IPS-NIHi7 (cell line): ENCODE measurements around the gene RLIM.
"Not testable (repeated sequence)": the region's sequence is repeated elsewhere in the genome, so short reads cannot be mapped to it uniquely, and the experiment has no call there.

Experiments
- DNase-seq: peaks from one replicate; pipeline ENCODE4 v3.0.0; 2012; ENCODE audit warnings: mixed read lengths; ENCODE audit errors: extremely low spot score

The RLIM gene, protein sequence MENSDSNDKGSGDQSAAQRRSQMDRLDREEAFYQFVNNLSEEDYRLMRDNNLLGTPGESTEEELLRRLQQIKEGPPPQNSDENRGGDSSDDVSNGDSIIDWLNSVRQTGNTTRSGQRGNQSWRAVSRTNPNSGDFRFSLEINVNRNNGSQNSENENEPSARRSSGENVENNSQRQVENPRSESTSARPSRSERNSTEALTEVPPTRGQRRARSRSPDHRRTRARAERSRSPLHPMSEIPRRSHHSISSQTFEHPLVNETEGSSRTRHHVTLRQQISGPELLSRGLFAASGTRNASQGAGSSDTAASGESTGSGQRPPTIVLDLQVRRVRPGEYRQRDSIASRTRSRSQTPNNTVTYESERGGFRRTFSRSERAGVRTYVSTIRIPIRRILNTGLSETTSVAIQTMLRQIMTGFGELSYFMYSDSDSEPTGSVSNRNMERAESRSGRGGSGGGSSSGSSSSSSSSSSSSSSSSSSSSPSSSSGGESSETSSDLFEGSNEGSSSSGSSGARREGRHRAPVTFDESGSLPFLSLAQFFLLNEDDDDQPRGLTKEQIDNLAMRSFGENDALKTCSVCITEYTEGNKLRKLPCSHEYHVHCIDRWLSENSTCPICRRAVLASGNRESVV

DNA sequence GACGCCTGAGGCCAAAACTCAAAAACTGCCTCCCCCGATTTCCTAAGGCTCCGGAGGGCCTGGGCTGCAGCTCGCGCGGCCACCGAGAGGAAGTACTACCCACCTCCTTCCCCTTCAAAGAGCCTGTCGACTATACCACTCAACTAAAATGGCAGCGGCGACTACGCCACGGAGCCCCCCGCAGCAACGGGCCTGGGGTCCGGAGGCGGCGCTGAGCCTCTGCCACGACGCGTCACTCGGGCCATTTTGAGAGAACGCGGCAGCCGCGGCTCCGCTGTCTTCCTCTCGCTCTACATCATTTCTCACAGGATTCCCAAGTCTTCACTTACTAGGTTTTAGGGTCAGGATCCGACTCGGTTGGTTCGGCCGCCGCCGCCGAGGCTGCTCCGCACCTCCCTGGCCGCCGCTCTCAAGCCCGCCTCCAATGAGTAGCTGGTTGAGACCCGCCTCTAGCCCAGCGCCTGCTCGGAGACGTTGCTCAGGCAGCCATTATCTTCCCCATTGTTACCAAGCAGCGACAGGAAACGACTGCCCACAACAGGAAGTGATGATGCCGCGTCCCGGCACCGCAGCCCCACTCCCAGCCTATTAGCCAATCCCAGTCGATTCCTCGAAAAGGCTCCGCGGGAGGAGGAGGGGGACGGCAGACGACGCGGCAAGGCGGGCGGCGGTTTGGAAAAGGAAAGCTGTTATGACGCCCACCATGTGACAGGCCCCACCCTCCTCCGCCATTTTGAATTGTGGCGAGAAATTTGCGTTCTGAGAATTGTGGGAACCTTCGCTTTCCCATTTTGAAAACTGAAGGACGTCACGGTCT, at the start of gene RLIM:
Gene RLIM (minus strand): TSS at position 532 of the 817 bp plus-strand sequence. CDS start 18,647 bp downstream, outside the sequence.
- DNase-seq: peak; percentile 90

DNA sequence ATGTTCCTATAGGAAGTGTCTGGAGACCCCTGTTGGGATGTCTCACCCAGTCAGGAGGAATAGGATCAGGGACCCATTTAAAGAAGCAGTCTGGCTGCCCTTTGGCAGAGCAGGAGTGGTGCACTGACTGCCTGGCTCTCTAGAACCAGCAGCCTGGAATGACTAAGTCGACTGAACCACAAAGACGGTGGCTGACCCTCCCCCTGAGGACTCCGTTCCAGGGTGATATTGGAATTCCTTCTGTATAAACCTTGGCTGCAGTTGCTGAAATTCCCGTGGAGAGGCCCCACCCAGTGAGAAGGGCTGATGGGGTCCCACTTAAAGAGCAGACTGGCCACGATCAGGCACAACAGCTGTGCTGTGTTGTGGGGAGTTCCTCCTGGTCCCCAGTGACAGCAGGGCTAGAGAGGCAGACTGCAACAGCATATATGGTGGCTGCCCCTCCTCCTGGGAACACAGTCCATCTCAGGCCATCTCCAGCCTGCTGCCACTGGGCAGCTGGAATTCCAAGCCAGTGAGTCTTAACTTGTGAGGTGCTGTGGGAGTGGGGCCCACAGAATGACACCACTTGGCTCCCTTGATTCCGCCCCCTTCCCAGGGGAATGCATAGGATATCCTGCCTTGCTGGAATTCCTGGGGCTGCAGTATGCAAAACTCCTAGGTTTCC, 41.8 kb upstream of the RLIM start:
- no peak for DNase-seq

DNA sequence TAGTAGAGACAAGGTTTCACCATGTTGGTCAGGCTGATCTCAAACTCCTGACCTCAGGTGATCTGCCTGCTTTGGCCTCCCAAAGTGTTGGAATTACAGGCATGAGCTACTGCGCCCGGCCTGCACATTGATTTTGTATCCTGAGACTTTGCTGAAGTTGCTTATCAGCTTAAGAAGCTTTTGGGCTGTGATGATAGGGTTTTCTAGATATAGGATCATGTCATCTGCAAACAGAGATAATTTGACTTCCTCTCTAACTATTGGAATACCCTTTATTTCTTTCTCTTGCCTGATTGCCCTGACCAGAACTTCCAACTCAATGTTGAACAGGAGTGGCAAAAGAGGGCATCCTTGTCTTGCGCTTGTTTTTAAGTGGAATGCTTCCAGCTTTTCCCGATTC, 40.5 kb upstream of the RLIM start:
- DNase-seq: not testable (repeated sequence)

DNA sequence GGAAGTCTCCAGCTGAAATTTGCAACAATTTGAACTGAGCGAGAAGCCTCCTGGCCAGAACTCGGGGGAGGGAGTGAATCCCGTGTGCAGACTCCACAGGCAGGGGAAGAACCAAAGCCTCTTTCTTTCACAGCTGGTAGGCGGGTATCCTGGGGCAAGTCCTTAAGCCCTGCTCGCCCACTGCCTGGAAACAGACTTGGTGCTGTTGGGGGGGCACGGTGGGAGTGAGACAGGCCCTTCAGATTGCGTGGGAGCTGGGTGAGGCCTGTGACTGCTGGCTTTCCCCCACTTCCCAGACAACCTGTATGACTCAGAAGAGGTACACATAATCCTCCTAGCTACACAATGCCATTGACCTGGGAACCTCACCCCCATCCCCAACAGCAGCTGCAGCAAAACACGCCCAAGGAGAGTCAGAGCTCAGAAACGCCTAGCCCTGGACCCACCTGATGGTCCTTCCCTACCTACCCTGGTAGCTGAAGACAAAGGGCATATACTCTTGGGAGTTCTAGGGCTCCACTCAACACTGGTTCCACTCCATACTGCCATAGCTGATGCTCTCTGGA, 22.4 kb upstream of the RLIM start:
- no peak for DNase-seq

DNA sequence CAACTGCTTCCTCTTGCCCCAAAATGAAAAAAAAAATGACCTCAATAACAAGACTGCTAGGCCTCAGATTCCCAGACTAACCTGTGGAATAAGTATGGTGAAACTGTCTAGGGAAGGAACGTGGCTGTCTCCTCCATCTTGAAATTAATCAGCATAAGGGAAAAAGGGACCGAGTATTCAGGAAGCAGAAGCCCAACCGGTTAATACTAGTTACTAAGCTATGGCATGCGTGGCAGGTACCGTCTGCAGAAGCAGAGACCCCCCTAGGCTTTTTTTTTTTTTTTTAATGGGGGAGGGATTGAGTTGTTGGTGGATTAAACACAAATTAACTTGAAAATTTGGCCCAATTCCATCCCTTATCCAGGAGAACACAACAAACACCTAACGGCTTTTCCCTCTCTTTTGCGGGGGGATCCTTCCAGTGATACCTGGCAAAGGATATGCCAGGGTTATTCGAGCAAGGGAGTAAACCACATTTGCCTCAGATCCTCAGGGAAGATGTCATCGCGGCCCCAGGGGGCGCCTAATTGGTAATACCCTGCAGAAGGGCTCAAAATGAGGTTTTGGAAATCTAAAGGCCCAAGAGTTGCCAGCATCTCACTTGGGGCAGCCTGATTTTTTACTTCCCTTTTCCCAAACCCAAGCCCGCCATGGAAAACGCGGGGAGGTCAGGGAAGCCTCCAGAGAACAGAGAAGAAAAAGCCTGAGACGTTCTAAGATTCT, 893 bp downstream of the RLIM start:
- DNase-seq: peak; percentile 8

DNA sequence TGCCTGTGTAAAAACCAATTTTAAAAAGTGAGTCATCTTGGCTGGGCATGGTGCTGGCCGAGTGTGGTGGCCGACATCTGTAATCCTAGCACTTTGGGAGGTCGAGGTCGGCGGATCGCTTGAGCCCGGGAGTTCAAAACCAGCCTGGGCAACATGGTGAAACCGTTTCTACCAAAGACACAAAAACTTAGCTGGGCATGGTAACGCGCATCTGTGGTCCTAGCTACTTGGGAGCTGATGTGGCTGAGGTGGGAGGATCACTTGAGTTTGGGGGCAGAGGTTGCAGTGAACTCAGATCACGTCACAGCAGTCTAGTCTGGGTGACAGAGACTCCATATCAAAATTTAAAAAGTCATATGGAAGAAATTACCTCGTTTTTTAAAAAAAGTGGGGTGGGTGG, 7.6 kb downstream of the RLIM start:
- no peak for DNase-seq

DNA sequence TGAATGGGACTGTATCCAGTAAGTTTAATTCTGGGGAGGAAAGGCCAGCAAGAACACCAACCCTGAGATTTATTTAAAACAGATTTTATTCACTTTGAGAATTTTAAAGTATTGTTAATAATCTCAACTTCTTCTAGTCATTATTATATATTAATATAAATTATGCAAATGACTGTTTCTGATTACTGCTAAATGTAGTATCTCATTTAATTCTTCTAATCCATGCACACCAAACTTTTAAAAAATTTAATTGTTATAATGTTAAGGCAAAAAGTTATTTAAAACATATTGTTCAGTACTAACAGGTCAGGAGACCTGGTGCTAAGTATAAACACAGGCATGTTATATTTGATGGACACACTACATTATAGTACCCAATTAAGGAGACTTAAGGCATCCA, 8.1 kb downstream of the RLIM start:
- DNase-seq: no peak

DNA sequence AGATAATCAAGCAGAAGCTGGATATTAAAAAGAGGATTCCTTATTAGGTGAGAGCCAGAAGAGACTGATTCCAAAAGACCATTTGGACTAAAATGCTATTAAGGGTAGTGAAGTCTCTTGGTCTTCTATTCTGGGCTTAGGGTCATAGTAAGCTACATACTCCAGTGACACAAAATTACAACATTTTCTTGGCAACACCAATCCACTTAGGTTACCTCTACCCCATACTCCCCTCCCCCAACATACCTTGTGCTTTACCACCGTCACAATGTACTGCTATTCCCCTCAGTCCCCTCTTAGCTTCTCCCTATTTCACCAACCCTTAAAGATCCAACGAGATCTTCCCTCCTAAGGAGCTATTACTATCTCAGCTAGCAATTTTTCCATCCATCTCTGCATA, 11.4 kb downstream of the RLIM start:
- DNase-seq: no peak

DNA sequence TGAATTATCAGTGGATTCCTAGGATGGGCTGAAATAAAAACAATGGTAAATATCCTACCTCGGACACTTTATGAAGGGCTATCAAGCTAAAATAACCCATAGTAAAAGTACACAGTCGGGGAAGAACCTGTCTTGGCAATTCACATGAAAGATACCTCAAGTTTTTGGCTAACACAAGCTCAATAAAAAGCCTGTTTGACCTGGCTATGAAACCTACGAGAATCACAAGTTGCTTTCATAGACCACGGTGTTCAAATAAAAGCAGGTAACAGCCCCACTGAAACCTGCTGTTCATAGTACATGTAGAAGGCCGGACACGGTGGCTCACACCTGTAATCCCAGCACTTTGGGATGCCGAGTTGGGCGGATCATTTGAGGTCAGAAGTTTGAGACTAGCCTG, 12.3 kb downstream of the RLIM start:
- DNase-seq: no peak

DNA sequence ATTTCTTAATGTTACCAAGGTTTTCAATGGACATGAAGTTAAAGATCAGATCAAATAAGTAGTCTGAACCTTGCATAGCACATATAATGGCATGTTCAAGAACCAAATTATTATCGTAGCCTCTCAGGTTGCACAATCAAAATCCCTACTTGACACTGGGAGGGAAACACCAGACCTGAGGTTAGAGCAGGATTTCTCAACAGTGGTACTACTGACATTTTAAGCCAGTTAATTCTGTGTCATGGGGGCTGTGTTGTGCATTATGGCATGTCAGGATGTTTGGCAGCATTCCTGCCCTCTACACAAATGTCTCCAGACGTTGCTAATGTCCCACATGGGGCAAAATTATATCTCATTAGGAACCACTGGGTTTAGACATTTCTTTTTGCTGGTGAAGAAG, 20.8 kb downstream of the RLIM start:
- no peak for DNase-seq

DNA sequence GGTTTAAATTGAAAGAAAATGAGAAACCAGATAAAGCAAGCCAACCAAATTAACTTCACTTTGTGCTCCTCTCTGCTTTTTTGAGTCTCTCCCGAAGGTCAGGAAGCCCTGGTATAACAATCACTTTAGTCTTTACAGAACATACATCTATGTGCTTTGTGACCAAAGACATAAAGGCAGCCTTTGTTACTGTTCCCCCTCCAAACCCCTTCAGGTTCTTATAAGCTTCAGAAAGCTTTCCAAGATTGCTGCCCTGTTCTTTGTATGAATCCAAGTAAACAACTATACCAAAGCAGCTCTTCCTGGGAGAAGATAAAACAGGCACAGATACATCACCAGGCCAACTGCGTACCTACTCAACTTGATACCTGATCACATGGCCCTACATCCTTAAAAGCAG, 28.7 kb downstream of the RLIM start:
- no peak for DNase-seq

DNA sequence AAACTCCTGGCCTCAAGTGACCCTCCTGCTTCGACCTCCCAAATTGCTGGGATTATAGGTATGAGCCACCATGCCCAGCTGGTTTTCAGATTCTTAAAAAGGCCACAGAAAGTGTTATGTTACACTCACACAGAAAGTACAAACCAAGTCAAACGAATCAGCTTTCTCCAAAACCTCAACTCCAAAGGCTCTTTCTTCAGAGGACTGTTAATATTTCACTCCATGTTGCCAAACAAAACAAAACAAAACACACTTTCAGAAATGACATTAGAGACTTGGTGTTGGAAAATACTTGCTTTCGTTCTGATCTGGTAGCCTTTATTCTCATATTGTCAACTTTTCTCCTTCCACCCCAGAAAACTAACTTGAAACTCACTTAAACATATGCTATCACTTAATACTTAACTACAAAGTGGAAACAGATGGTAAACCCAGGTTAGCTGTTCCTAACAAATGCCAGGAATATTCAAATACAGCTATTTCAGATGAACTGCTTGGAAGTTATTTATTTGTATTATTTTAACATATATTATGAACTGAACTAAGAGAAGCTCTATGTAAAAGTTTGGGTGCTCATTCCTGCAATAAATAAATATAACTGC, 34.7 kb downstream of the RLIM start:
- DNase-seq: no peak

DNA sequence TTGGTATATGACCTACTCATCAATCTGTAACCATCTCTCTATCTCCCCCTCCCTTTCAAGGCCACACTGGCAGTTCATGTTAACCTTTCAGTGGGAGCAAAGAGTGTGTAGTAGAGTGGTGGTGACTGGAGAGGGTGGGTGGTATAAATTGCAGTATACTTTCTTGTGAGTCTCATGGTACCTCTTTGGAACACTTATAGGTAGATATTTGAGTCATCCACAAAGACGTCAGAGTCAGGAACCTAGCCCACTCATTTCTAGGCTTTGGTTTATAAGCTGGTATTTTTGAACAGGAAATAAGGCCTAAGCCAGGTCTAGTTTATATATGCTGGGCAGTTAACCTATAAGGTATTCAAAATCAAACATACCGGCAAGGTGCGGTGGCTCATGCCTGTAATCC, 36.3 kb downstream of the RLIM start:
- no peak for DNase-seq

DNA sequence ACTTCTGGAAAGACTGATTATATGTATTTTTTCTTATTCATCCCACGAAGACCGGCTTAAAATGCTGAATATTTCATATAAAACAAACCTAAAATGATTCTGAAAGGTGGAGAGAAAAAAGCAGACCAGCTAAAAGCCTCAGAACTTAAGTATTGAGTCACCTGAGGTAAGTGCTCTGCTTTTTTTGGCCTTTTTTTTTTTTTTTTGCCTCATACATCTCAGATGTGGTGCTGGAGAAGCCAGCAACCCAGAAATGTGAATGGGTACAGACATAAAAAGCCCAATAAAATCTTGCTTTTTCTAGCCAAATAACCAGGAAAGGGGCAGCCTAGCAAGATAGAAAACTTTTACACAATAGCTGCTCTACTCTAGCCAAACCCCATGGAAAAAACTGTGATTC, 57.0 kb downstream of the RLIM start:
- no peak for DNase-seq

DNA sequence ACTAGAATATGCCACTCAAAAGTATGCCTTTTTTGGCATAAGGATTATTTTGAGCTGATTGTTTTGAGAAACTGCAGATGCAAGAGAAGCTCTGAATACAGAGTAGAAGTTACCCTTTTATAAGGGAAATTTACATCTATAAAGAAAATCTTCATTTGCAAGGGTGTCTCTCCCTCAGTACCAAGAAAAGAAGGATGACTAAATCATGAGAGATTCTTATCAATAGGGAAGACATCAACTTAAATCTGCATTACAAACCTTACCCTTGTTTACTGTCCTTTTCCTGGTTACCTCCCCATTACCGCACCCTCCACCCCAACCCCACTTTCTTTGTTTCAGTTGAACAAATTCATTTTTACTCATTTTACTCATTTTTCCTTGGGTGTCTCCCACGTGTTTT, 62.5 kb downstream of the RLIM start:
- no peak for DNase-seq

DNA sequence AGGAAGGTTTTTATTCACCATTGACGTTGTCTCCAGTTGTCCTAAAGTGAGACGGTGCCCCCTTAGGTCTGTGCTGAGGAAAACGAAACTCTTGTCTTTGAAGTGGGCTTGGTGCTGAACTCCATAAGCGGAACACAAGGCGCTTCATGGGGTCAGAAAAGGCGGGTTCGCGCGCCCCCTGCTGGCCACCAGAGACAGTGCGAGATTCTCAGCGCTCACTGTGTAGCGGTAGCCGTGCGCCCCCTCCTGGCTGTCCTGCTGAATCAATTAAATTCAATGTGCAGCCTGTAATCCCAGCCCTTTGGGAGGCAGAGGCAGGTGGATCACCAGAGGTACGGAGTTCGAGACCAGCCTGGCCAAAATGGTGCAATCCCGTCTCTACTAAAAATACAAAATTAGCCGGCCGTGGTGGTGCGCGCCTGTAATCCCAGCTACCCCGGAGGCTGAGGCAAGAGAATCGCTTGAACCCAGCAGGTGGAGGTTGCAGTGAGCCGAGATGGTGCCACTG, 64.1 kb downstream of the RLIM start:
- peak; percentile 78 for DNase-seq

DNA sequence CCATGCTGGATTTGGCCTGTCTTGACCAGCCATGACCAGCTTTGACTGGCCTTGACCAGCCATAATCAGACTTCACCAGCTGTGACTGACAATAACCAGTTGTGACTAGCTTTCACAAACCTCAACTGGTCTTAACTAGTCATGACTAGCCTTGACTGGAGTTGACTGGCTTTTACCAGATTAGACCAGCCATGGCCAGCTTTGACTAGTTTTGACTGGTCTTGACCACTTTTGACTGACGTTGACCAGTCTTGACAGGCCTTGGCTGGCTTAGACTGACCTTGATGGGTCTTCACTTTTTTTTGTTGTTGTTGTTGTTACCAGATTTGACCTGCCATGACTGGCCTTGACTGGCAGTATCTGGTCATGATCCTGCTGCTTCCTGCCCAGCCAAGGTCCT, 67.4 kb downstream of the RLIM start:
- DNase-seq: no peak

DNA sequence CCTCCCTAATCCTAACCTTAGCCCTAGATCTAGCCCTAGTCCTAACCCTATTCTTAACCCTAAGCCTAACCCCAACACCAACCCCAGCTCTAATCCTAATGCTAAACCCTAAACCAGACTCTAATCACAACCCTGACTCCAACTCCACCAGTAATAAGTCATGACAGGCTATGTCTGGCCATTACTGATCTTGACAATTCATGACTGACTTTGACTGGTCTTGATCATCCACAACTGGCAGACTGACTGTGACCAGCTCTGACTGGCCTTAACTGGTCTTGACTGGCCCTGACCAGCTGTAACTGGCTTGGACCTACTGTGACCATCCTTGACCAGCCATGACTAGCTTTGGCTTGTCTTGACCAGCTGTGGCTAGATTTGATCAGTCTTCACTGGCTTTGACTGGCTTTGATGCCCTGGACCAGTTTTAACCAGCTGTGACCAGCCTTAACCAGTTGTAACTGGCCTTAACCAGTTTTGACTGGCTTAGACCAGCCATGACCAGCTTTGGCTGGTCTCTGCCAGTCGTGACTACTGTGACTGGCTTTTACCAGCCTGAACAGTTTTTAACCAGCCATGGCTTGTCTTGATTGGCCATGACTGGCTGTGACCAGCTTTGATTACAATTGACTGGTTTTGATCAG, 68.4 kb downstream of the RLIM start:
- DNase-seq: no peak

DNA sequence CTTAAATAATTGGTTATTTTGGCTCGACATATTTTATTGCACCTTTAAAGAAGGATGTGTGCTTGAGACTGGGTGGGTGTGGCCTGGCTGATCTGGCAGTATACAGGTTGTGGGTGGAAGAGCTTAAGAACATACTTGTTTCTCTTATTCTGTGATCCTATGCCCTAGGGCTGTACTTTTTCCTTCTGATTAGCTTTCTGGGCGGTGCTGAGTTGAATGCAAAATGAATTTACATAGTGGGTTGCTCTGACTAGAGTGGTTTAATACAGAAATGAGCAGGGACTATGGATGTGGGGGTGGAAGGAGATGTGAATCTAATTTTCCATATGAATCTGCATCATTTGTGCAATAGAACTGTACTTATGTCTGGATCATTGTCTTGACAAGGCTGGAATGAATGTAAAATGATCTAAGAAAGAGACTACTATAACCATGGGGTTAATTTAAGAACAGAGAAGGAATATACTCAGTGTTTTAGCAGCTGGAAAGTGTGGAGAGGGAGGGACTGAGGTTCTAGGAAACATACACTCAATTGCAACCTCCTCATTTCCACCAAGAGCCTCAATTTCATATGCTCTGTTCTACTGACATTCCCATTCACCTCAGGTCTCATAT, 73.7 kb downstream of the RLIM start:
- DNase-seq: no peak
